Activated CD8-positive, alpha-beta memory T cell treated with anti-CD3 and anti-CD28 coated beads, Interleukin-2, amount 50 U/mL, for 24 hours (primary cell): ENCODE measurements around the gene SHC3.

Experiments
- DNase-seq: peaks from one replicate; pipeline ENCODE4 v3.0.0-alpha.2; 2020; ENCODE audit errors: extremely low read depth

The SHC3 gene

DNA sequence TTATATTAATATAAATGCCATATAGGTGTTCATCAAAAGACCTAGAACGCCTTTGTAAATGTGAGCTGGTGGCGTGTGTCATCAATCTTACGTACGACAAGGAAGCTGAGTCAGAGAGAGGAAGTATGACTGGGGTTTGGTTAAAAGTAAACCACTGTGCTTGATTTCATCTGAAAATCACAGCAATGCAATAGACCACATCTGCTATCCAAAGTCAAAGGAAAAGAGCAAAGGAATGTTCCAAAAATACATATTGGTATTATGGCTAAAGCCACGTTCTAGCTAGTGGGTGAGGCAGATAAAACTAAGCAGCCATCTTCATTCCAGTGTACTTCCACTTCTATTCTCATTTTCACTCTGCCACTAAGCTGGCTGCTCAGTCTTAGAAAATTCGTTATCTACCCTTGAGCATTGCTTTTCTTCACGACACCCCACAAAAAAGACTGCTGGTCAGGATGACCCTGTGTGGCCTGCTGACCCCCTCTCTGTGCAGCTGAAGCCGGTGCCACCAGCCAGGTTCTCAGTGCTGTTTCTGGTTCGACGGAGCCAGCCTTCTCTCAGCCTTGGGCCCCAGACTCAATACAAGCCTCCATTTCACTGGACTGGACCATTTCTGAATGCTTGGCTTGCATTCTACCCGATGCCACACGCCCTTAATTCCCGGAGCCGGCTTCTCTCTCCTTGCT, 23.8 kb downstream of the SHC3 start:
- no peak for DNase-seq

DNA sequence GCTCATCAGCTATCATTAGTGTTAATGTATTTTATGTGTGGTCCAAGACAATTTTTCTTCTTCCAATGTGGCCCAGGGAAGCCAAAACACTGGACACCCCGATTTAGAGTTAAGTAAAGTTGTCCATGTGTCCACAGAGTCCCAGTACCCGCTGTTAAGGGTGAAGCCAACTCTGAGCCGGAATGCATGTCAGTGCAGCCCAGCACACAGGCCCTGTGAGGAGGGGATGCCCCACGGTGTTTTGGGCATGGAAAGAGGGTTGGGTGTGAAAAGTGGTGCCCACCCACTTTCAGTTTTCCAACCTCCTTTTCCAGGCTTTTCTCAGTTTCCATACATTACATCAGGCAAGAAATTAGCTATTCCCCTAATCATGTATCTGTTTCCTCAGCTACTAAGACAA, 24.4 kb downstream of the SHC3 start:
- DNase-seq = no peak

DNA sequence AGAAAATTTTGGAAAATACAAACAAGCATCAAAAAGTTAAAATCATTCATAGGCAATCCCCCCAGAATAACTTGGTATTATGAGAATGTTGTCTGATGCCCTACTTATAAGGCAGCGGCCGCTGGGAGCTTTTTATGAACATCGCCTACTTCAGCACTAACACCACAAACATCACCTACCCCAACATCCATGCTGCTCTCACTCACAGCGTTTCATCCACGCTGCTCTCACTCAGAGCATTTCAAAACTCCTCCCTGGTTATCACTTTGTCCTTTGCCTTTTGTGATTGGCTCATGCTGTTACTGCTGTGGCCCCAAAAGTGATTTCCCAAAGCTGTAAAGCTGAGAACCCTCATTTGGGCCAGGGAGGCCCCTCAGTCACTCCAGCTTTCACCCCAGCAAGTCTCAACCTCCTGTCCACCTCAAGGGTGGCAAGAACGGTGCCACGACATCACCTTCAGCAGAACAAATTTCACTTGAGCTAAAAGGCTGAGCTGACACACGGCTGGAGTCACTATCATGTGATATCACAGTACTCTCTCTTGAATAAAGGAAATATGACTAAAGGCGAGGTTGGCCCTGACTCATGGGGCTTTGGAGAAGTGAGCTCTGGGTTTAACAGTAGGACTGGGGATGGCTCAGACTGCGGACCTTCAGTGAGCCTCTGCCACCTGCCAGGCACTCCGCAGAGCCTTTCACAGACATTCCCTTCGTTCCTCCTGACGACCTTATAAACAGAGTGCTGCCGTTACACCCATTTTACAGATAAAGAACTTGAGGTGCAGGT, 25.2 kb downstream of the SHC3 start:
- no peak for DNase-seq

DNA sequence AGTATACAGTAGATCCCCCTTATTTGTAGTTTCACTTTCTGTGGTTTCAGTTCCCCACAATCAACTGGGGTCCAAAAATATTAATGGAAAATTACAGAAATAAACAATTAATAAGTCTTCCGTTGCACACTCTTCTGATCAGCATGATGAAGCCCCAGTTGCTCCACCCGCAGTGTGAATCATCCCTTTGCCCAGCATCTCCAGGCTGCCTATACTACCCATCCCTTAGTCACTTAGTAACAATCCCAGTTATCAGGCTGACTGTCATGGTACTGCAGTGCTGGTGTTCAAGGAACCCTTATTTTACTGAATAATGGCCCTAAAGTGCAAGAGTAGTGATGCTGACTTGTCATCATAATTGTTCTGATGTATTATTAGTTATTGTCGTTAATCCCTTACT, 28.9 kb downstream of the SHC3 start:
- DNase-seq = no peak

DNA sequence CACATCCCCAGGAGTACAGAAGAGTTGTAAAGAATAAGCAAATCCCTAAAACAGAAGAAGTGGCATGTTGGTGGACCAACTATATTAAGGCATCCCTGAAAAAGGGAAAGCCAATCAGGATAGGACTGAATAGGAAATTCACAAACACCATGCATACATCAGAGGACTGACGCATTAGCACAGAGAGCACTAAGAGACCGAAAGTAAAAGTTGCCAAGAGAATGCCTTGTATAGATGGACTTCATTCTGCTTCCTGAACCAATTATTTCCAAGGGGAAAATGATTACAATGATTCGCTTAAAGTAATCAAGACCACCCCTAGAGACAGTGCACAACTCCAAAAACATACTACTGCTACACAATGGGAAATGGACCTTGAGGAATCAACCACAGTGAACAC, 33.5 kb downstream of the SHC3 start:
- no peak for DNase-seq

GRCh38 chr9:89144238-89144637, 34.4 kb downstream of the SHC3 start:
- DNase-seq = no peak

- no peak for DNase-seq
Measured at GRCh38 chr9:89143266-89143665, 35.4 kb downstream of the SHC3 start.

- no peak for DNase-seq
Measured at GRCh38 chr9:89139455-89139854, 39.2 kb downstream of the SHC3 start.

GRCh38 chr9:89138463-89139390, 39.9 kb downstream of the SHC3 start:
- DNase-seq = no peak

DNA sequence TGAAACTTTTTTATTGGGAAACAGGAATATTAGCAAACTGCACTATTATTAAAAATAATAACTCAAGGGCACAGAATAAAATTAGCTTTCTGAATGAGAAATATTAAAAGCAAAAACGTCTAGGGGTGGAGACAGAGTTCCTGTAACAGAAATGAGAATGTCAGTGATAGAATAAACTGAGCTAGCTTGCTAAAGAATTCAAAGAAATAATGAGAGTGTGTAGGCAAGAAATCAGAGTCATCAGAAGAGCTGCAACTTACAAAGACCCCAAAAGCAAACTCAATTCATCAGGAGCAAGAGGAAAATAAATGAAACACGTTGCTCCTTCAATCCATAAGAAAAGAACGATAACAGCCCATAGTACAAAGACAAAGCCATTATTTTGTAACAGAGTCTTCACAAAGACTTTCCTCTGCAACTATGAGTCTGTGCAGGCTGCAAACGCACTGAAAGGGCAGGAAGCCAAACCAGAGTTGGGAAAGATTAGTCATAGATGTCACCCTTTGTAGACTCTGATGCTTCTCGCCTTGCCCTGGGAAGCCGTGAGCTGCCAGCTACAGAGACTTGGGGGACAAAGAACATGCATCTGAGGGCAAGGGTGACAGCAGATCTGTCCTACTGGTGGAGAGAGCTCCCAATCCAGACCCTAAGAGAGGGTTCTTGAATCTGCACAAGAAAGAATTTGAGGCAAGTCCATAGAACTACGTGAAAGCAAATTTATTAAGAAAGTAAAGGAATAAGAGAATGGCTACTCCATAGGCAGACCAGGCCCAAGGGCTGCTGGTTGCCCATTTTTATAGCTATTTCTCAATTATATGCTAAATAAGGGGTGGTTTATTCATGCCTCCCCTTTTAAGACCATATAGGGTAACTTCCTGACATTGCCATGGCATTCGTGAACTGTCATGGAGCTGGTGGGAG, 40.8 kb downstream of the SHC3 start:
- no peak for DNase-seq

- DNase-seq = no peak
Measured at GRCh38 chr9:89135591-89136166, 42.9 kb downstream of the SHC3 start.

DNA sequence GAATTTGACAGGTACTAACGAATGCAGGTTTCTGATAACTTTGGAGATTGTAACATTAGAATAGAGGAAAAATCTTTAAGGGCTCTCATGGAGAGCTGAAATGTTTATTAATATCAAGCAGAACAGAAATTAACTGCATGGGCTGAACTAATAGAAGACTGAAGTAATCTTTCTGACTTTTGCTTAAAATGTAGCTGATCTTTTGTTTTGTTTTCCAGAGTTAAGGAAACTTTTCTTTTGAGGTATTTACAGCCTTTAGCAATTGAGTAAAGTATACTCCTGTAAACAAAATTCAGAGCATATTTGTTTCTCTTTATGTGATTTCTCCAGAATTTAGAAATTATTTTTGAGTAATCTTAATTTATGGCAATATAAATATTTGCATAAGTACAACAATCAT, 43.9 kb downstream of the SHC3 start:
- no peak for DNase-seq

- DNase-seq = no peak
Measured at GRCh38 chr9:89122949-89123348, 55.7 kb downstream of the SHC3 start.

- DNase-seq = no peak
Measured at GRCh38 chr9:89120704-89121103, 57.9 kb downstream of the SHC3 start.

GRCh38 chr9:89116805-89117192, 61.8 kb downstream of the SHC3 start:
- DNase-seq = no peak

- DNase-seq = no peak
Measured at GRCh38 chr9:89116064-89116804, 62.4 kb downstream of the SHC3 start.

DNA sequence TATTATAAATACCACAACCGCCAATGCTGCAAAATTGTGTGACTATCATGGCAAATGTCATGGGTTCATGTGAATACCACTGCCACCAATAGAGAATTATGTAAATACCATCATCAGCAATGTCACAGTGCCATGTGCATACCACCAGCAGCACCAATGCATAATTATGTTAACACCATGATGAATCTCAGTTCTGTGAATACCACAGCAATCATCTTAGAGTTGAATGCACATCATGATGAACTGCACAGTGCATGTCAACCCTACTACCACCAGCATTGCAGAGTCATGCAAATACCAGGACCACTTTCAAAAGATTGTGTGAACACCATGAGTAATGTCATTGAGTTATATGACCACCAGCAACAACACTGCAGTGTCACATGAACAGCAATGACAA, 63.2 kb downstream of the SHC3 start:
- no peak for DNase-seq

DNA sequence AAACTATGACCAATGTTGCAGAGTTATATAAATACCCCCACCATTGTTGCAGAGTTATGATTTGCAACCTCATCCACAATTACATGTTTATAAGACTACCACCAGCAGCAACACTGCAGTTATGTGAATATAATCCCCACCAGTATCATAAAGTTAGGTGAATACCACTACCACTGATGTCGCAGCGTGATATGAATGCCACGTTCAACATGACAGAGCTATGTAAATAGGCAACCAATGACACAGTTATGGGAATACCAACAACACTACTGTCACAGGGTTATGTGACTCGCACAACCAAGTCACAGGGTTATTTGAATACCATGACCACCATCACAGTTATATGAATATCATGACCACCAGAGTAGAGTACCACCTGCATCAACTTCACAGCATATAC, 63.9 kb downstream of the SHC3 start:
- DNase-seq = no peak

DNA sequence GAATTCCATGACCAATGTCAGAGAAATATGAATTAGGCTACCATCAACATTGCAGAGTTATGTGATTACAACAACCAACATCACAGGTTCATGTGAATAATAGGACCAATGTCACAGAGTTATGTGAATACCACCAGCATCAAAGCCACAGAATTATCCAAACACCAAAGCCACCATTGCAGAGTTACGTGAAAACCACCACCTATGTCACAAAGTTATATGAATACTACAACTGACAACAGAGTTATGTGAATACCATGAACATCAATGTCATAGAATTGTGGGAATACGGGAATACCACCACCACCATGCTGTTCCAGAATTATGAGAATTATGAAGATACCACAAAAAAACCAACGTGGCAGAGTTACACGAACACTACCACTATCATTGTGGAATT, 64.8 kb downstream of the SHC3 start:
- no peak for DNase-seq

GRCh38 chr9:89112243-89112642, 66.4 kb downstream of the SHC3 start:
- DNase-seq = no peak
